ENCODE results near the gene FOXP1. TPM values are rescaled to one million over a fixed set of nuclear protein-coding genes. Genes with fewer than 3 reads are reported as not detected.

Gene FOXP1
- total RNA-seq, 4 donors from 2014 or later: 181 to 225 (median 205) TPM

DNA sequence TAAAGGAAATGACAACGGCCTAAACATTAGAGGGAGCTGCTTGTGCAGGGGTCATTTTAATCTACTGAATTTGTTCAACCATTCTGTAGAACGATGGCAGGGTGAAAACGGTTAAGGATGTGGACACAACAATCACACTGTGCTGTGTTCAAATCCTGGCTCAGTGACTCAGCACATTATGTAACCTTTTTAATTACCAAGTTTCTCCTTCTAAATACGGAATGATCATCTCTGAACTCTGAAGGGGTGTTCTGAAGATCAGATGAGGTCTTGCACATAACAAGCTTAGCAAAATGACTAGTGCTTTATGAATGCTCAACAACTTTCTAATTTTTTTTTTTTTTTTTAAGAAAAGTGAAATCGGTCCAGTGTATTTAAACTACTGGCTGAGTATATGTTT, 592.8 kb downstream of the FOXP1 start:
- H3K9me3 ChIP-seq: no peaks in the 10 kb centered on the region
- H3K4me1 ChIP-seq: peaks cover 24 to 91% (median 89%) of the 10 kb centered on the region in 4 donors
- H3K27me3 ChIP-seq: no peaks in the 10 kb centered on the region
- WGBS: 47% methylated on average over 5 of the region's 5 CpGs
- intact Hi-C loops (cut with DNase I): no loop called here
- peaks cover 2 to 61% (median 34%) of the 10 kb centered on the region in 4 donors for H3K36me3 ChIP-seq
- H3K4me3 ChIP-seq: no peak overlapping the region
- peak; percentile 7 to 55 for TF ChIP-seq POLR2AphosphoS5 (IDR thresholded peaks at IDR 0.05)
- TF ChIP-seq, protein P1, sequence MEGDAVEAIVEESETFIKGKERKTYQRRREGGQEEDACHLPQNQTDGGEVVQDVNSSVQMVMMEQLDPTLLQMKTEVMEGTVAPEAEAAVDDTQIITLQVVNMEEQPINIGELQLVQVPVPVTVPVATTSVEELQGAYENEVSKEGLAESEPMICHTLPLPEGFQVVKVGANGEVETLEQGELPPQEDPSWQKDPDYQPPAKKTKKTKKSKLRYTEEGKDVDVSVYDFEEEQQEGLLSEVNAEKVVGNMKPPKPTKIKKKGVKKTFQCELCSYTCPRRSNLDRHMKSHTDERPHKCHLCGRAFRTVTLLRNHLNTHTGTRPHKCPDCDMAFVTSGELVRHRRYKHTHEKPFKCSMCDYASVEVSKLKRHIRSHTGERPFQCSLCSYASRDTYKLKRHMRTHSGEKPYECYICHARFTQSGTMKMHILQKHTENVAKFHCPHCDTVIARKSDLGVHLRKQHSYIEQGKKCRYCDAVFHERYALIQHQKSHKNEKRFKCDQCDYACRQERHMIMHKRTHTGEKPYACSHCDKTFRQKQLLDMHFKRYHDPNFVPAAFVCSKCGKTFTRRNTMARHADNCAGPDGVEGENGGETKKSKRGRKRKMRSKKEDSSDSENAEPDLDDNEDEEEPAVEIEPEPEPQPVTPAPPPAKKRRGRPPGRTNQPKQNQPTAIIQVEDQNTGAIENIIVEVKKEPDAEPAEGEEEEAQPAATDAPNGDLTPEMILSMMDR (IDR thresholded peaks at IDR 0.05): no peak
- H3K27ac ChIP-seq (replicated peaks in 1 of 4): peak overlapping the region; percentile 83 to 88 (median 86)
- DNase-seq (ENCODE audit: extremely low spot score): no peak

DNA sequence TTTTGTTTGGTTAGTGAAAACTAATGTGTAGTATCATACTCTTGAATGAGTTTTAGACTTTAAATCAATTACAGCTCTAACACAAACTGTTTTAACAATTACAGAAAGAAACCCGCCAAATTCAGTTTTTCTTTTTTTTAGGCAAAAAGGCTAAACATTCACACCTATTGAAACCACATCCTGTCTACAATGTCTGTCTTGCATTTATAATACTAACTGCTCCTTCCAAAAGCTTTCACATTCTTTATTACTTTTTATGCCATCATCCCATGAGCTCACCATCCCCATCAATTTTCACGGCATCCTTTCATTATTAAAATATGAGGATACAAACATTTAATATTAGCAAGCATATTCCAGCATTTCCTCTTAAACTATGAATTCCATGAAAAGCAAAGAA, 593.3 kb downstream of the FOXP1 start:
- no peaks in the 10 kb centered on the region for H3K9me3 ChIP-seq
- intact Hi-C loops (cut with DNase I): no loop called here
- peak overlapping the region; percentile 83 to 88 (median 86) for H3K27ac ChIP-seq (replicated peaks in 1 of 4)
- no peaks in the 10 kb centered on the region for H3K27me3 ChIP-seq
- H3K4me1 ChIP-seq: peaks cover 24 to 96% (median 94%) of the 10 kb centered on the region in 4 donors
- TF ChIP-seq POLR2A (IDR thresholded peaks at IDR 0.05; ENCODE audit: low read depth) (no peak), EP300 (IDR thresholded peaks at IDR 0.05) (no peak), POLR2AphosphoS5 (IDR thresholded peaks at IDR 0.05) (no peak)
- TF ChIP-seq, protein P1 (IDR thresholded peaks at IDR 0.05): no peak
- 81% methylated on average over 2 of the region's 2 CpGs for WGBS
- DNase-seq (ENCODE audit: extremely low spot score): no peak
- H3K36me3 ChIP-seq: peaks cover 0 to 63% (median 32%) of the 10 kb centered on the region in 4 donors
- H3K4me3 ChIP-seq: no peak overlapping the region

DNA sequence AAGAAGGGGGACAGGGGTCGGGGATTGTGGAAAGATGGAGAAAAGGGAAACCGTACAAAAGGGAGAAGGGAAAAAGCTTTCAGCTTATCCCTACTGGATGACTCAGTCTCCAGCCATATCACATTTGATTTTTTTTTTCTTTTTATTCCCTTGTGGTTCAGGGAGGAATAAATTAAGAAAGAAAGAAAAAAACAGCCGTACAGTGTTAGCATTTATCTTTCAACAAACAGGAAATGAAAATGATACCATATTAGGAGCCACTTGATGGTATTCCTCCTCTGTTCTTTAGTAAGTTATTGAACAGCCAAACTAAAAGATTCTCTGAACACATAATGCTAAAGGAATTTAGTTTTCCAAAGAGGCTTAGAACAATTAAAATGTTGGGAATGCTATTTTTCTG, 594.4 kb downstream of the FOXP1 start:
- Histone ChIP-seq H3K36me3 (peaks cover 0 to 66% (median 27%) of the 10 kb centered on the region in 4 donors), H3K27ac (replicated peaks in 1 of 4) (peak overlapping the region; percentile 83 to 88 (median 86)), H3K4me1 (peaks cover 31 to 100% (median 100%) of the 10 kb centered on the region in 4 donors), H3K9me3 (no peaks in the 10 kb centered on the region), H3K4me3 (no peak overlapping the region), H3K27me3 (no peaks in the 10 kb centered on the region)
- WGBS: 44% methylated on average over 3 of the region's 3 CpGs
- TF ChIP-seq POLR2AphosphoS5 (IDR thresholded peaks at IDR 0.05) (peak in 1 of 2 donors; percentile 17), POLR2A (IDR thresholded peaks at IDR 0.05; ENCODE audit: low read depth) (no peak), EP300 (IDR thresholded peaks at IDR 0.05) (no peak)
- TF ChIP-seq, protein P1 (IDR thresholded peaks at IDR 0.05): peak in 1 of 3 experiments; percentile 6
- intact Hi-C loops (cut with DNase I): no loop called here
- DNase-seq (ENCODE audit: extremely low spot score): no peak

DNA sequence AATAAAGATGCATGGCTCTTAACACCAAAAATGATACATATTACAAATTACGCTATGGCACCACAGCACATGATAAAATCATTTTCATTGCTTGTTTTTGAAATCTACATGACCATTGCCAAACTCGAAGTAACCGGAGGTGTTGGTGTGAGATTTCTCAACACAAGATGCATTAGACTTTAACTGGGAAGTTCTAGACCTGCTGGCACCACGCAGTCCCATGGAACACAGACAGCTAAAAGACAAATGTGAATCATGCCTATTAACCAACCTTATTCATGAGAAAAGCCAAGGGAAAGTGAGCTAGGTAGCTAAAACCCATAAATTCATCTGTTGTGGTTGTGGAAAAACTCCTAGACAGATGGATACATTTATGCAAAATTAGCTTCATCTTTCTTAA, 595.4 kb downstream of the FOXP1 start:
- Histone ChIP-seq H3K9me3 (no peaks in the 10 kb centered on the region), H3K4me1 (peaks cover 42 to 100% (median 100%) of the 10 kb centered on the region in 4 donors), H3K36me3 (peaks cover 0 to 61% (median 19%) of the 10 kb centered on the region in 4 donors), H3K27ac (replicated peaks in 1 of 4) (peak overlapping the region; percentile 83 to 88 (median 86)), H3K27me3 (no peaks in the 10 kb centered on the region), H3K4me3 (no peak overlapping the region)
- intact Hi-C loops (cut with DNase I): no loop called here
- DNase-seq (ENCODE audit: extremely low spot score): no peak
- peak; percentile 6 to 49 for TF ChIP-seq POLR2AphosphoS5 (IDR thresholded peaks at IDR 0.05)
- TF ChIP-seq EP300 (IDR thresholded peaks at IDR 0.05): no peak
- TF ChIP-seq, protein P1 (IDR thresholded peaks at IDR 0.05): no peak
- TF ChIP-seq POLR2A (IDR thresholded peaks at IDR 0.05; ENCODE audit: low read depth): no peak
- 78% methylated on average over 4 of the region's 4 CpGs for WGBS

DNA sequence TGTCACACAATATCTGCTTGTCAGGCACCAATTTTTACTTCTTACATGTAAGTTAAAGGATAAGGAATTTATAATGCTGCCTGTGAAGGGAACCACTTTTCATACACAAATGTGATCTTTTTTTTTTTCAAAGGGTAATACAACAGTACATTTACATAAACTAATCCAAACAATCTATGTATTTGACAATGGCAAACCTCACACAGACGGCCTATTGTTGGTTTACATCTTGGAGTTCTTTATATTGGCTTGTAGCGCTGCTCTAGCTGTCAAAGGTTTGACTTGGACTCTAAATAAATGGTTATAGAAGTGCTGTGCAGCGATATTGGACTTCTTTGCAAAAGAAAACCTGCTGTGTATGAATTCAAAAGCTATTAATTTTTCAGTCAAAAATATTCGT, 598.0 kb downstream of the FOXP1 start:
- no peaks in the 10 kb centered on the region for H3K27me3 ChIP-seq
- no peak overlapping the region for H3K4me3 ChIP-seq
- WGBS: 47% methylated on average over 4 of the region's 4 CpGs
- no peaks in the 10 kb centered on the region for H3K9me3 ChIP-seq
- H3K27ac ChIP-seq (replicated peaks in 1 of 4): peak overlapping the region; percentile 83 to 88 (median 86)
- no peak for TF ChIP-seq POLR2A (IDR thresholded peaks at IDR 0.05; ENCODE audit: low read depth)
- TF ChIP-seq, protein P1 (IDR thresholded peaks at IDR 0.05): no peak
- no peak for TF ChIP-seq POLR2AphosphoS5 (IDR thresholded peaks at IDR 0.05)
- TF ChIP-seq EP300 (IDR thresholded peaks at IDR 0.05): no peak
- peaks cover 62 to 100% (median 100%) of the 10 kb centered on the region in 4 donors for H3K4me1 ChIP-seq
- no peak for DNase-seq (ENCODE audit: extremely low spot score)
- H3K36me3 ChIP-seq: peaks cover 0 to 46% (median 14%) of the 10 kb centered on the region in 4 donors
- intact Hi-C loops (cut with DNase I): no loop called here

Data from esophagus muscularis mucosa (tissue), 4 donors.